HG03095 (cell line): ENCODE measurements around the gene GPR17.

ENCODE experiments used
- ATAC-seq: cut with Tn5 transposase; IDR thresholded peaks from one replicate; pipeline ENCODE4 v1.9.1; 2021; ENCODE audit warnings: moderate library complexity; ENCODE audit not compliant: unreplicated experiment

Gene GPR17

DNA sequence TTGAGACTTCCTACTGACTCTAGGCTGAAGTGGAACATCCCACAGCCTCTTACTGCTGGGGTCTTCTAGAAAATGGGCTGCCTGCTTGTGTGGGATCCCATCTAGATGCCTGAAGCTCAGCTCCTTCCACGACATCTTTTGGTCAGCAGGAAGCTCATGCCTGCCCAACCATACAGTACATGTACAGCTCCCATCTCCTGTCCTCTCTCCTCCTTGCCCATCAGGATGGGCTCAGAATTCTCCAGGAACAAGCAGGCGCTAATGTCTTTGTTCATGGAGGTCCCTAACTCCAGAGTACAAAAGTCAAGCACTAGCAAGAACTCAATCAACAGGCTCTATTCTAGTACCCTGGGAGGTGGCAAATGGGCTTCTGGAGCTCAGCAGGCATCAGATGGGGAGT lies 31.7 kb upstream of the GPR17 start:
- no peak for ATAC-seq

- ATAC-seq, result no peak
These were observed 31.2 kb upstream of the GPR17 start for GRCh38 chr2:127614731-127615130.

DNA sequence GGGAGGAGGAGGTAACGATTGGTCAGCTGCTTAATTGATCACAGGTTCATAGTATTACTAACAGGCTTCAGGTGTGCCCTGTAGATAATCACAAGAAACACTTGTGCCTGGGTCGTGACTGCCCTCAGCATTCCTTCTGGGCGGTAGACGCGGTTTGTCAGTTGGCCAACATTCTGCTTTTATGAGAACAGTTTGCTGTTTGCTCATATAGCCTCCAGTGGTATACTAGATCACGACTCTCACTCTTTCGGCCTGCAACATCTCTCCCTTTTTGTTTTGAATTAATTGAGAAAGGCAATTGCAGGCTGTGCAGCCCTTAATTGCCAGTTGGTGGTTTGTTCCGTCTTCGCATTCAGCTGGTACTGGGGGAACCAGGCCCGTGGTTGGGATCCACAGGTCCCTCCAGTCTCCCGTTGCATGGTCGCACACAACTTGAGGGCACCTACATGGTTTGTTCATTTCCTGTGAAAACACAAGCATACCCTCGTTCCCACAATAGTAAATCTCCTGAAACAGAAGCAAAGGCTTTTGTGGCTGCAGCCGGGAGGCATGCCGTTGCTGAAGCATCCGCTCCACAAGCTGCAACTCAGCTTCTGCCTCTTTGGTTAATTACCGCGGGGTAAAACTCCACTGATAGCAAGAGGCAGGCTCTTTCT lies 30.3 kb upstream of the GPR17 start:
- no peak for ATAC-seq

DNA sequence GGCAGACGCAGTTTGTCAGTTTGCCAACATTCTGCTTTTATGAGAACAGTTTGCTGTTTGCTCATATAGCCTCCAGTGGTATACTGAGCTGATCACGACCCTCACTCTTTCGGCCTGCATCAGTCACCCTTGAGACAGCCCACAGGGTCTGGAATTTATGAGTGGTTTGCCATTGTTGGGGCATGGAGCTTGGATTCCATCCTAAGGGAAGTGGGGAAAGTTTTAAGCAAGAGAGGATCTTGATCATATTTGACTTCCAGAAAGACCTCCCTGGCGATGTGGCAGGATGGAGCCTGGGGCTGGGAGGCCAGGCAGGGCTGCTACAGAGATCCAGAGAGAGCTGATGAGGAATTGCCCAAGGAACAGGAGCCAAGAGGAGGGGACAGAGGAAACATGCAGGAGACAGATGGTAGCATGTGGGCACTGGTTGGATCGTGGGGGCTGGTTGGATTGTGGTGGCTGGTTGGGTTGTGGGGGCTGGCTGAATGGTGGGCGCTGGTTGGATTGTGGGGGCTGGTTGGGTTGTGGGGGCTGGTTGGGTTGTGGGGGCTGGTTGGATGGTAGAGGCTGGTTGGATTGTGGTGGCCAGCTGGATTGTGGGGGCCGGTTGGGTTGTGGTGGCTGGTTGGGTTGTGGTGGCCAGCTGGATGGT lies 27.3 kb upstream of the GPR17 start:
- ATAC-seq, result no peak

GRCh38 chr2:127619203-127619590 lies 26.8 kb upstream of the GPR17 start:
- no peak for ATAC-seq

- ATAC-seq, result no peak
These were observed 25.9 kb upstream of the GPR17 start for GRCh38 chr2:127619877-127620705.

DNA sequence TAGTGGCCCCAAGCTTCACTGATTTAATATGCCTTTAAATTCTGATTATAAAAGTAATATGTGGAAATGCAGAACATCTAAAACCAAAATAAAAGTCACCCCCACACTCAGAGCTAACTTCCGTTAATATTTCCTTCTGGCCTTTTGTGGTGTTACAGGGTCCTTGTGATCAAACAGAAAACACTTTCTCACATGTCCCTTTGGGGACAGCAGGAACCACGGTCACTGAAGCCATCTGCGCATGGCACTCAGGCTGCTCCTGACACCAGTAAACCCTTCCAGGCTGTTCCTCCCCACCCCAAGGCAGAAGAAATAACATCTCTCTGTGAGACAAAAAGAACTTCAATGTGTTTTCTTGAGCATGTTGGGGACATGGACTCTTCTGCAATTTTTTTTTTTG lies 25.1 kb upstream of the GPR17 start:
- no peak for ATAC-seq

GRCh38 chr2:127621981-127622431 lies 23.9 kb upstream of the GPR17 start:
- no peak for ATAC-seq

- no peak for ATAC-seq
These were observed 23.2 kb upstream of the GPR17 start for GRCh38 chr2:127622561-127623387.

GRCh38 chr2:127623388-127624319 lies 22.3 kb upstream of the GPR17 start:
- ATAC-seq, result no peak

DNA sequence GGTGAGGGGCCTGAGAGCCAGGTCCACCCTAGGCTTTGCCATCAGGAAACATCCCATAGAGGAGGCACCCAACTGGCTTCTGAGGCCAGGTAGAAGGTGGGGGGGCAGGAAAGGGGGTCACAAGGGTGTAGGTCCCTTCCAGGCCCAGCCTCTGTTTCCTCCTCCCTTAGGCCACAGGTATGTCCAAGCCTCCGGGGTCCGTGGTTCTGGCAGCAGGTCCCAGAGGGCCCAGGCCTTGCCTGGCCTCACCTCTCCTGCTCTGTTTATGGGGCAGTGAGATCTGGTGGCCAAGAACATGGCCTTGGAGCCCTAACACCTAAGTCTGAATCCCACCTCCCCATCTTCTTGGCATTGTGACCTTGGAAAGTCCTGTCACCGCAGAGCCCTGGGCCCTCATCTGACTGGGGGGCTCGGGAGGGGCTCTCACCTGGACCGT lies 21.6 kb upstream of the GPR17 start:
- no peak for ATAC-seq

DNA sequence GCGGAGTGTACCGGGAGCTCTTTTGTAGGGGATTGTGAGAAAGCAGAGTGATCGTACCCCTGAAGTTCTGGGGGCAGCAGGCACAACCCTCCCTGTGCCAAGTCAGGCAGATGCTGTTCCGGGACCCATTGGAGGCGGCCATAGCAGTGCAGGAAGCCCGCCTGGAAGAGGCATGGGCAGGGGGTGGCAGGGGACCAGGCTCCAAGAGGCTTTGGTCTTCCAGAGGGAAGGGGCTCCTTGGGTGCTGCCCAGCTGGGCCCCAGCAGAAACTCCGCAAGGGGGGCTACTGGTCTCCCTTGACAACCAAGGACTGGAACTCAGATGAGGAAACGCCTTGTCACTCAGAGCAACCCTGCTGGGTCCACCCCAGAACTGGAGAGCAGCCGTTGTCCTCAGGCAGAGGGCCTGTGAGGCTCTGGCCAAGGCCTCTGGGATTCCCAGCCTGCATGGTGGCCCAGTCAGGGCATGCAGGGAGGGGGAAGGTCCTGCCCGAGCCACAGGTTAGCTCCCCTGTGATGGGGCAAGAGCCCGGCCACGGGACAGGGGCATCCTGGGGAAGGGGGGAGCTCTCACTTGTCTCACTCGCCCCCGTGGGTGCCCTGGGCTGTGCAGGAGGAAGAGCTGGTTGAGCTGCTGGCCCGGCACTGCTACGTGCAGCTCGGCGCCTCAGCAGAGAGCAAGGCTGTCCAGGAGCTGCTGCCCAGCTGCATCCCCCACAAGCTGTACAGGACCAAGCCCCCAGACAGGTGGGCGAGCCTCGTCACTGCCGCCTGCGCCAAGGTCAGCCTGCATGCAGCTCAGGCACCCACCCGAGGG lies 21.0 kb upstream of the GPR17 start:
- no peak for ATAC-seq

DNA sequence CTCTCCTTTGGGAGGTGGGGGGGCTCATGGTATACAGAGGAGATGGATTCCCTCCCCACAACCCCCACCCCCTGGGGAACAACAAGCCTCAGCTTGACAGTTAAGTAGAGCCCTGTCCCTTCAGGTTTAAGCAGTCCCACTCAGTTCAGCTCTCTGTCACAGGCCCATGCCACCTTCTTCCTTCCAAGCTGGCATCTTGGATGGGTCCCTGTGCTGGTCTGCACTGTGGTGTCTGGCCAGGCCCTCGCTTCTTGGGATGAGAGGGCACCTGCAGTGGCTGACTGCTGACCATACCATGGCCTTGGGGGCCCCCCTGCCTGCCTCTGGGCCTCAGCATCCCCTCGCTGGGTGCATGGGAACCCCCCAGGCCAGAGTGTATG lies 20.4 kb upstream of the GPR17 start:
- no peak for ATAC-seq

- ATAC-seq, result no peak
These were observed 19.8 kb upstream of the GPR17 start for GRCh38 chr2:127626175-127626574.

DNA sequence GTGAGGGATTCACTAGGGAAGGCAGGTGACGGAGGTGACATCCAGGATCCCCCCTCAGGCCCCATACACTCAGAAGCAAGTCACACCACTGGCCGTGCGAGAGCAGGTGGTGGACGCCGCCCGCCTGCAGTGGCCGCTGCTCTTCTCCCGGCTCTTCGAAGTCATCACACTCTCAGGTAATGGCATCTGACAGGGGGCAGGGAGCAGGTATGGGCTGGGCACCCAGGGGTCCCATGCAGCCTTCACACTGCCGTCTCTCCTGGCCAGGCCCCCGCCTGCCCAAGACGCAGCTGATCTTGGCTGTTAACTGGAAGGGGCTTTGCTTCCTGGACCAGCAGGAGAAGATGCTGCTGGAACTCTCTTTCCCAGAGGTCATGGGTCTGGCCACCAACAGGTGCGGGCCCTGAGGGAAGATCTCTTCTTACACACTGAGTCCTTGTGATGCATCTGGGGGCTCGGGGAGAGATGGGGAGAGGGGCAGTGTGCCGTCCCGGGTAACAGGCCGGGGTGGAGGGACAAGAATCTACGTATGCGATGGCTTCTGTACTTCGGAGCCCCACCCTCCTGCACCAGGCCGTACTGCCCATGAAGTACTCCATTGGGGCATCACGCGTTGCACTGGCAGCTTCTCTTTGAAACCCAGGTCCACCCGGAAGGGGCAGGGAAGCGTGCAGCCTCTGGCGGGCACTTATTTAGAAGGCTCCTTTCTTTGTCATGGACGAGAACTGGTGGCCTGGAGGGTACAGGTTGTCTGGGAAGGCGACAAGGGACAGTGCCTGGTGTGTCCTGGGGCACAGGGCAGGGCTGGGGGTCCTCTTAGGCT lies 18.8 kb upstream of the GPR17 start:
- ATAC-seq, result no peak

DNA sequence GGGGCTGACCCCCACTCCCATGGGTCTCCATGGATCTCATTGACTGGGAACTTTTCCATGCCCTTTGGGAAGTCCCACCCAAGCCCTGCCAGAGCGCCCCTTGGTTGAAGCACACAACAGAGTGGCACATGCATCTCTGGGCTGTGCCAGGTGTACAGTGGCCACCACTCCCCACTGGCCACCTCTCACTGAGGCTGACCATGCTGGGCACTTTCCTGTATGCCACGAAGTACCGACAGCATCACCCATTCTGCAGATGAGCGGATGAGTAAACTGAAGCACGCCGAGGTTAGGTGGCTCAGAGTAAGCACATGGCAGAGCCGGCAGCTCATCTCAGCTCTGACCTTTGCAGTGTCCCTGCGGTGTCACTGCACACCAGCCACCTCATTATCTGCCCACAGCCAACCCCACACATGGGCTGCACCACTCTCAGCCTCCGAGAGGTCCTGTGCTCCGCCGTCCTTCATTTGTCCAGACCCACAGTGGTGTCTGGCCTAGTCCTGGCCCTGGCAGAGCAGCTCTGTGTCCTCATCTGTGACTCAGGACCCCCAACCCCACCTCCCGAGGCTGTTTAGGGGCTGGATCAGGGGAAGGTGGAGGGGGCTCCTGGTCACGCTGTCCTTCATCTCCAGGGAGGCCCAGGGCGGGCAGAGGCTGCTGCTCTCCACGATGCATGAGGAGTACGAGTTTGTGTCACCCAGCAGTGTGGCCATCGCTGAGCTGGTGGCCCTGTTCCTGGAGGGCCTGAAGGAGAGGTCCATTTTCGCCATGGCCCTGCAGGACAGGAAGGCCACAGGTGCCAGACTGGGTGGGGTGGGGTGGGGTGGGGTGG lies 18.0 kb upstream of the GPR17 start:
- no peak for ATAC-seq
